Ishikawa (cell line): ENCODE results near the gene RSU1.

ENCODE experiments used
- CEBPB ChIP-seq: IDR thresholded peaks from 2 replicates; pipeline ENCODE4 v1.6.1; 2012
- CREB1 ChIP-seq: IDR thresholded peaks from 2 replicates; pipeline ENCODE4 v1.6.1; 2012; ENCODE audit warnings: low read depth
- EGR1 ChIP-seq: IDR thresholded peaks from 2 replicates; pipeline ENCODE4 v1.6.1; 2012
- EP300 ChIP-seq: IDR thresholded peaks from 2 replicates; pipeline ENCODE4 v1.6.1; 2012; ENCODE audit warnings: borderline replicate concordance
- FOXM1 ChIP-seq: IDR thresholded peaks from 2 replicates; pipeline ENCODE4 v1.6.1; 2012; ENCODE audit warnings: low read depth, borderline replicate concordance
- NFIC ChIP-seq: IDR thresholded peaks from 2 replicates; pipeline ENCODE4 v1.6.1; 2012
- RAD21 ChIP-seq: IDR thresholded peaks from 2 replicates; pipeline ENCODE4 v1.6.1; 2012; ENCODE audit warnings: low read depth
- REST ChIP-seq: IDR thresholded peaks from 2 replicates; pipeline ENCODE4 v1.6.1; 2012; ENCODE audit warnings: low read depth, mild to moderate bottlenecking
- TAF1 ChIP-seq: IDR thresholded peaks from 2 replicates; pipeline ENCODE4 v1.6.1; 2012; ENCODE audit warnings: low read depth, mild to moderate bottlenecking
- TCF12 ChIP-seq: IDR thresholded peaks from 2 replicates; pipeline ENCODE4 v1.6.1; 2012; ENCODE audit warnings: low read depth
- TEAD4 ChIP-seq: IDR thresholded peaks from 2 replicates; pipeline ENCODE4 v1.6.1; 2012
- YY1 ChIP-seq: IDR thresholded peaks from 2 replicates; pipeline ENCODE4 v1.6.1; 2012; ENCODE audit warnings: low read depth
- ZBTB7A ChIP-seq: IDR thresholded peaks from 2 replicates; pipeline ENCODE4 v1.6.1; 2012; ENCODE audit warnings: low read depth
- TF ChIP-seq, protein P1 (sequence below): IDR thresholded peaks from 2 replicates; pipeline ENCODE4 v1.6.1; 2012
- TF ChIP-seq, protein P2 (sequence below): IDR thresholded peaks from 2 replicates; pipeline ENCODE4 v1.6.1; 2012

Gene RSU1

GRCh38 chr10:16586358-16587138 is 230.7 kb downstream of the RSU1 start:
- TF ChIP-seq REST (no peak), EP300 (no peak), TEAD4 (no peak), TCF12 (no peak), RAD21 (no peak), FOXM1 (no peak), ZBTB7A (no peak), EGR1 (no peak), CEBPB (no peak), TAF1 (no peak), YY1 (no peak), NFIC (no peak), CREB1 (no peak)
- TF ChIP-seq, protein P1, sequence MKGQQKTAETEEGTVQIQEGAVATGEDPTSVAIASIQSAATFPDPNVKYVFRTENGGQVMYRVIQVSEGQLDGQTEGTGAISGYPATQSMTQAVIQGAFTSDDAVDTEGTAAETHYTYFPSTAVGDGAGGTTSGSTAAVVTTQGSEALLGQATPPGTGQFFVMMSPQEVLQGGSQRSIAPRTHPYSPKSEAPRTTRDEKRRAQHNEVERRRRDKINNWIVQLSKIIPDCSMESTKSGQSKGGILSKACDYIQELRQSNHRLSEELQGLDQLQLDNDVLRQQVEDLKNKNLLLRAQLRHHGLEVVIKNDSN = no peak
- TF ChIP-seq, protein P2, sequence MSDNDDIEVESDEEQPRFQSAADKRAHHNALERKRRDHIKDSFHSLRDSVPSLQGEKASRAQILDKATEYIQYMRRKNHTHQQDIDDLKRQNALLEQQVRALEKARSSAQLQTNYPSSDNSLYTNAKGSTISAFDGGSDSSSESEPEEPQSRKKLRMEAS = no peak

DNA sequence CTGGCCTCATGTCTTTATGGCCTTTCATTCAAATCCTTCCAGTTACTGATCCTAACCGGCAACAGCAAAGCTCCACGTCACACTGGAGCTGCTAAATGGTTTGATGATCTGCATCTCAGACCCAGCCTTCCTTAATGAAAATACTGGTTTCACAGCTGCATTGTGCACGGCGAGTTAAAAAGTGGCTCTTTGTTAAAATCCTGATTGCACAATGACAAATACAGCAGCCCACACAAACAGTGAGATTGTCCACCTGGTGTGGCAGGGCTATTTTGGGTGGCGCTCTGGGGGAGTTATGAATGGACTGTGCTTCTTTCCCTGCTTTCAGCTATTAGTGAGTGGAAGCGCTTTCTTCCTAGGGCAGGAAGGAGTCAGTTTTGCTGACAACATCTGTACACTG is 232.1 kb downstream of the RSU1 start:
- TF ChIP-seq ZBTB7A (no peak), TEAD4 (no peak), EP300 (no peak), YY1 (no peak), REST (no peak), TCF12 (no peak), CREB1 (no peak), FOXM1 (no peak), NFIC (no peak), RAD21 (no peak), CEBPB (no peak), EGR1 (no peak), TAF1 (no peak)
- TF ChIP-seq, protein P2 = no peak
- TF ChIP-seq, protein P1 = no peak

GRCh38 chr10:16583382-16583781 is 233.8 kb downstream of the RSU1 start:
- TF ChIP-seq, protein P2 = no peak
- TF ChIP-seq TEAD4 (no peak), CEBPB (no peak), ZBTB7A (no peak), EGR1 (no peak), RAD21 (no peak)

DNA sequence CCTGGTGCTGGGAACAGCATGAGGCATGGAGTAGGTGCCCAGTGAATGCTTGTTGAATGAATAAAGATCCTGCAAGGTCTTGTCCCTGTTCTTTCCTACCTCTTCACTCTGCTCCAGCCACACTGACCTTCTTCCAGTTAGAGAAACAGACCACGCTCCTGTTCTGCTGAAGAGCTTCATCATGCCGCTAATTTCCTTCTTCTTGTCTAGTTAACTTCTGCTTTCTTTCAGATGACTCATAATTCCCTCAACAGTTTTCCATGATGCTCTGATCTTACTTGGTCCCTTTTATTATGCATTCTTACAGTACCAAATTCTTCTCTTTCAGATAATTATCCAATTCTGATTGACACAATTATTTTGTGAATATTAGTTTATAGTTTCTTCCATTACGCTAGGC is 236.0 kb downstream of the RSU1 start:
- TF ChIP-seq TCF12 (no peak), FOXM1 (no peak), TEAD4 (no peak), NFIC (no peak), ZBTB7A (no peak), RAD21 (no peak), EP300 (no peak), CREB1 (no peak), CEBPB (no peak)
- TF ChIP-seq, protein P1 = no peak

GRCh38 chr10:16570731-16571130 is 246.5 kb downstream of the RSU1 start:
- no peak for TF ChIP-seq EGR1
- TF ChIP-seq CEBPB = no peak
- TF ChIP-seq EP300 = no peak
- TF ChIP-seq TCF12 = no peak
- TF ChIP-seq ZBTB7A = no peak
- no peak for TF ChIP-seq REST
- TF ChIP-seq, protein P2 = no peak
- TF ChIP-seq, protein P1 = no peak
